Measurements from ENCODE around the gene UPK1B.

UPK1B gene

GRCh38 chr3:119184796-119185570 lies 11.6 kb downstream of the UPK1B start:
- TF ChIP-seq SIN3A (IDR thresholded peaks at IDR 0.05; ENCODE audit: borderline replicate concordance, insufficient read depth, low read length) (no peak), POLR2AphosphoS5 (IDR thresholded peaks at IDR 0.05; ENCODE audit: low read depth, low read length) (no peak), TAF1 (IDR thresholded peaks at IDR 0.05; ENCODE audit: borderline replicate concordance, insufficient read depth, low read length) (no peak), REST (IDR thresholded peaks at IDR 0.05; ENCODE audit: insufficient read depth in 1 of 2, low read depth in 2 of 2, low read length in 2 of 2) (no peak), FOXP2 (optimal IDR thresholded peaks at IDR 0.05; ENCODE audit: borderline replicate concordance, extremely low read depth, extremely low read length, insufficient read depth) (no peak)

GRCh38 chr3:119187266-119187665 lies 13.9 kb downstream of the UPK1B start:
- TF ChIP-seq TAF1 (IDR thresholded peaks at IDR 0.05; ENCODE audit: borderline replicate concordance, insufficient read depth, low read length) (no peak), REST (IDR thresholded peaks at IDR 0.05; ENCODE audit: insufficient read depth in 1 of 2, low read depth in 2 of 2, low read length in 2 of 2) (no peak), SIN3A (IDR thresholded peaks at IDR 0.05; ENCODE audit: borderline replicate concordance, insufficient read depth, low read length) (no peak), FOXP2 (optimal IDR thresholded peaks at IDR 0.05; ENCODE audit: borderline replicate concordance, extremely low read depth, extremely low read length, insufficient read depth) (no peak), POLR2AphosphoS5 (IDR thresholded peaks at IDR 0.05; ENCODE audit: low read depth, low read length) (no peak)

- no peak for TF ChIP-seq TAF1 (IDR thresholded peaks at IDR 0.05; ENCODE audit: borderline replicate concordance, insufficient read depth, low read length)
- TF ChIP-seq SIN3A (IDR thresholded peaks at IDR 0.05; ENCODE audit: borderline replicate concordance, insufficient read depth, low read length), result no peak
- TF ChIP-seq POLR2AphosphoS5 (IDR thresholded peaks at IDR 0.05; ENCODE audit: low read depth, low read length), result no peak
- no peak for TF ChIP-seq REST (IDR thresholded peaks at IDR 0.05; ENCODE audit: insufficient read depth in 1 of 2, low read depth in 2 of 2, low read length in 2 of 2)
- no peak for TF ChIP-seq FOXP2 (optimal IDR thresholded peaks at IDR 0.05; ENCODE audit: borderline replicate concordance, extremely low read depth, extremely low read length, insufficient read depth)
Observed at GRCh38 chr3:119191800-119192199, 18.4 kb downstream of the UPK1B start.

- TF ChIP-seq POLR2AphosphoS5 (IDR thresholded peaks at IDR 0.05; ENCODE audit: low read depth, low read length), result no peak
Observed at GRCh38 chr3:119194237-119195150, 21.1 kb downstream of the UPK1B start.

- TF ChIP-seq FOXP2 (optimal IDR thresholded peaks at IDR 0.05; ENCODE audit: borderline replicate concordance, extremely low read depth, extremely low read length, insufficient read depth), result no peak
- TF ChIP-seq POLR2AphosphoS5 (IDR thresholded peaks at IDR 0.05; ENCODE audit: low read depth, low read length), result no peak
- TF ChIP-seq REST (IDR thresholded peaks at IDR 0.05; ENCODE audit: insufficient read depth in 1 of 2, low read depth in 2 of 2, low read length in 2 of 2), result no peak
- no peak for TF ChIP-seq TAF1 (IDR thresholded peaks at IDR 0.05; ENCODE audit: borderline replicate concordance, insufficient read depth, low read length)
- TF ChIP-seq SIN3A (IDR thresholded peaks at IDR 0.05; ENCODE audit: borderline replicate concordance, insufficient read depth, low read length), result no peak
Observed at GRCh38 chr3:119195151-119195476, 21.7 kb downstream of the UPK1B start.
